GM21390 (cell line): Measurements from ENCODE around the gene XXYLT1.

ENCODE experiments used
- ATAC-seq: cut with Tn5 transposase; IDR thresholded peaks from one replicate; pipeline ENCODE4 v1.9.1; 2021; ENCODE audit not compliant: unreplicated experiment

XXYLT1 gene

GRCh38 chr3:195034541-195034940, 236.4 kb downstream of the XXYLT1 start:
- no peak for ATAC-seq

- no peak for ATAC-seq
Measured at GRCh38 chr3:195034101-195034500, 236.9 kb downstream of the XXYLT1 start.

GRCh38 chr3:195033531-195034091, 237.3 kb downstream of the XXYLT1 start:
- no peak for ATAC-seq

DNA sequence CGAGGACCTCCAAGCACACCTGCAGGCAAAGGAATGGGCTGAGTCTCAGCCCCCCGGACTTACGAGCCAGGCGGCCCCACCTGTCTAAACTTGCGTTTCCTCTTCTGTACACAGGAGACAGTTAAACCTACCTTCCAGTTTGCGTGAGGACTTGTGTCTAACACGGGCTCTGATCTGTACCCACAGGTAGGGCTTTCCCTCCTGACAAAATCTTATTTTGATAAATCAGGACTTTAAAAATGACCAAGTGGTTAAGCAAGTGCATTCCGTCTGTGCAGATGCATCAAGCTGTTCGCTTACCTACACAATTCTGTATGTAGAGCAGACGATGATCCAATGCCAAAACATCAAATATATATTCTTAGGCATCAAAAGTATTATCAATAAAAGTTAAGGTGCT, 238.0 kb downstream of the XXYLT1 start:
- ATAC-seq = no peak

GRCh38 chr3:195032106-195032759, 238.7 kb downstream of the XXYLT1 start:
- no peak for ATAC-seq

GRCh38 chr3:195031574-195032003, 239.4 kb downstream of the XXYLT1 start:
- ATAC-seq = no peak

DNA sequence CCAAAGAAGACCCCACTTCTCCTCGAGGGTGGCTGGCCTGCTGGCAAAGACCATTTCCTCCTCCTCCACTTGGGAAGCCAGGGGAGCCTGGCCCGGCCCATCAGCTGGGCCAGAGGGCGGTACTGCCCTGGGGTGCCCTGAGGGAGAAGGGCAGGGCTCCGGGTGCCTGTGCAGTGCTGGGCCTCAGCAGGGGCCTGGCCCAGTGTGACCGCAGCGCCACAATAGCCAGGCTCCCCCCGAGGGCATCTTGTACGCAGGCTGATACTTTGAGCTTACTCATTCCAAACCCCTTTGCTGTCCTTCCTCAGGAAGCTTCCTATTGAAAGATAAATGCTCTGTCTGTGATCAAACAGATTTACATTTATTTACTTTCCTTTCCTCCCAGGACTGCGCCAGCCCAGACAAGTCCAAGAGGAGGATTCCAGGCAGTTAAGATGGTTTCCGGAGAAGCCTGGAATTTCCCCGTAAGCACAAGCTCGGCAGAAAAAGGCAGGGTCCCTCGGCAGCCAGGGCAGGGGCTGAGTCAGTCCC, 240.1 kb downstream of the XXYLT1 start:
- ATAC-seq = no peak

GRCh38 chr3:195028877-195029606, 241.9 kb downstream of the XXYLT1 start:
- ATAC-seq = no peak

DNA sequence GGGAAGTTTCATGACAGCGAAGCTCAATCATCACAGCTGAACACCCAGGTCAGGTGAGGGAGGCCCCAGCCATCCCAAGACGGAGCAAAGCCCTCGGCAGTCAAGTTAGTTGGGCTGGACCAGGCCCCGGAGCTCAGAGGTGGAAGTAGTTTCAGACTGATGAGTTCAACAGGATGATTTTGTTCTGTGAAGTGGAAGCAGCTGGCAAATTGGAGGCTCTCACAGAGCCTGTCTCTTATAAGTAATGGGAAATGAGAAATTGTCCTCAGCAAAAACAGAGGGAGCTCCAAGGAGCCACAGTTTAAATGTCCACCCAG, 245.1 kb downstream of the XXYLT1 start:
- ATAC-seq = no peak

DNA sequence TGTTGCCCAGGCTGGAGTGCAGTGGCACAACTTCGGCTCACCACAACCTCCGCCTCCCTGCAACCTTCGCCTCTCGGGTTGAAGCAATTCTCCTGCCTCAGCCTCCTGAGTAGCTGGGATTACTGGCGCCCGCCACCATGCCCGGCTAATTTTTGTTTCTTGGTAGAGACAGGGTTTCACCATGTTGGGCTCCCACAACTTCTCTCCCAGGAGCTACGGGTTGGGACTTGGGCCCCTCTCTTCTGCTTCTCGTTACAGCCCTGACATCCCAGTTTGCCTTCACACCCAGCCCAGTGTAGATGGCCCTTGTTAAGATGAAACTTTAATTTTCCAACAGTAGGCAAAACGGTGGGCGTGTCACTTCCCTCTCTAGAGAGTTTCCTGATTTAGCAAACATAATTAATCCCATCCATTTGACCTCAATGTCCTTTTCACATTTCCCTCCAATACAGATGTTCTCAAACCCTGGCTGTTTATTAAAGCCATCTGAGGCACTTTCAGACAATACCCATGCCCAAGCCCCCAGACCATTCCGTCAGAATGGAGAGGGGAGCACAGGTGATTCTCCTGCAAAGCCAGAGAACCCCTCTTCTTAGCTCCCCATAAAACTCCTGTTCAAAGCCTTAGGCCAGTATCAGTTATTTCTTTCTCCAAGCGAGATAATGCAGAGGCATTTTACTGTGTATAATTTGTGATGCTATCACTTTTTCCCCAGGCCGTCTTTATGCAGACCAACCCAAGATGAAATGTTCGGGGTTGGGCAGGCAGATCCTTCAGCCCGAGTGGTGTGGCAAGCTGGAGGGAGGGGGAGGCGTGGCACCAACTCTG, 245.7 kb downstream of the XXYLT1 start:
- no peak for ATAC-seq

- ATAC-seq = no peak
Measured at GRCh38 chr3:195023989-195024388, 247.0 kb downstream of the XXYLT1 start.

- ATAC-seq = no peak
Measured at GRCh38 chr3:195023576-195023975, 247.4 kb downstream of the XXYLT1 start.

- no peak for ATAC-seq
Measured at GRCh38 chr3:195021692-195022091, 249.3 kb downstream of the XXYLT1 start.

DNA sequence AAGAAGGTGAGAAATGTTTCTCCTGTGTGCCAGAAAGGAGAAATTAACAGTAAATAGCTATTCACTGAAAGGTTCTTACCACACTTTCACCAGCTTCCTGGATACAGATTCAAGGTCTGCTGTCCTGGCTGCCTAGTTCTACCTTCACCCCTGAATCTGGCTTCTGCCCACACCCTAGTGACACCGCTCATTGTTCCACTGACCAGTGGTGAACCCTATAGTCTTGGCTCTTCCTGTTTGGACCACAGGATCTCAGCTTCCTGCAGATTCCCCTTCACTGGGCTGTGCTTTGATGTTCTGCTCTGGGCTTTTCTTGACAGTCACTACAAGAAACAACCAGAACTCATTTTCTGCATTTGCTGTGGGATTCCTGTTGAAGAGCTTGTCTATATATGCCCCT, 250.0 kb downstream of the XXYLT1 start:
- no peak for ATAC-seq

DNA sequence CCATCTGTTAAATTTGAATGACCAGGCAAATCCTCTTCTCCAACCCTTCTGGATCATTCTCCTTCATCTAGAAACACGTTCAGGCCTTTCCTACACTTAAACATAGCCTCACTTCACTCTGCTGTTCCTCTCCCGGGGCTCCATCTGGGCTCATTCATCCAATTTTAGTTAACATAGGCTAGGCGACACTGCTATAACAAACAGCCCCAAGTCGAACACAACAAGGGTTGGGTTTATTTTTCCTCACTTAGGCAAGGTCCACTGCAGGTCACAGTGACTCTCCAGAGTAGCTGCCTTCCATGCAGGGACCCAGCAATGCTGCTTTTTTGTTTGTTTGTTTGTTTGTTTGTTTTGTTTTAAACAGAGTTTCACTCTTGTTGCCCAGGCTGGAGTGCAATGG, 250.8 kb downstream of the XXYLT1 start:
- ATAC-seq = no peak

DNA sequence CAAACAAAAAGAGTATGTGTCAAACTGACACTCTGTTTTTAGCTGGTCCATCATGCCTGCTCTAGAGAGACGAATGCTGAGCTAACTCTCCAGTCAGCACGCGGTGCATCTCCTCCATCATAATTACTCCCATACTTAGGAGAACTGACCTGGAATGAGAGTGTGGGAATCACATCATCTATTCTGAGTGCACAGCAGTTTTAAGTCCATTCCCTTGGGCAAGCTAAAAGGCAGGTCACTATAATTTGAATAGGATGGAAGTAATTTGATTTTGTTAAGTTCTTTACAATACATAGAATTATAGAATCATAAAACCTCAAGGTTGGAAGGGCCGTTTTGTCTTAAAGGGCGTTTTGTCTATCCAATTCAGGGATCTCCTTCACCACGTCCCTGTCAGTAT, 251.6 kb downstream of the XXYLT1 start:
- ATAC-seq = no peak
